ENCODE measurements around the gene DIAPH3. TPM values are rescaled to one million over a fixed set of nuclear protein-coding genes. Genes with fewer than 3 reads are reported as not detected.

Gene DIAPH3
- total RNA-seq, 2 donors from 2014 or later = 23.6 to 25.7 TPM

DNA sequence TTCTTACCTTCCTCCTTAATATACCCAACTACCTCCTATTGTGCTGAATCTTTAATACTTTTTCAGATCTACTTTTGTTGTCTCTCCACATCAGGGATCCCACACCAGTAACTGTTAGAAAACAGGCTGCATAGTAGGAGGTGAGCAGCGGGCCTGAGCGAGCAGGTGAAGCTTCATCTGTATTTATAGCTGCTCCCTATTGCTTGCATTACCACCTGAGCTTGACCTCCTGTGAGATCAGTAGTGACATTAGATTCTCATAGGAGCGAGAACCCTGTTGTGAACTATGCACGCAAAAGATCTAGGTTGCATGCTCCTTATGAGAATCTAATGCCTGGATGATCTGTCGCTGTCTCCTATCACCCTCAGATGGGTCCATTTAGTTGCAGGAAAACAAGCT, 279.8 kb downstream of the DIAPH3 start:
- DNase-seq = no peak
- Histone ChIP-seq H3K36me3 (ENCODE audit: control insufficient read depth, insufficient read depth, low read length) (peaks cover 52% of the 10 kb centered on the region), H3K4me1 (ENCODE audit: control insufficient read depth, insufficient read depth, low read length) (no peaks in the 10 kb centered on the region), H3K27me3 (ENCODE audit: control insufficient read depth, insufficient read depth, low read length, poor library complexity, severe bottlenecking) (no peaks in the 10 kb centered on the region), H3K27ac (ENCODE audit: low read depth, low read length) (no peak overlapping the region), H3K9ac (ENCODE audit: extremely low read depth, low read length, poor library complexity, severe bottlenecking) (no peak overlapping the region), H3K9me3 (ENCODE audit: control insufficient read depth, low read length) (no peaks in the 10 kb centered on the region), H3K4me3 (ENCODE audit: low read length) (no peak overlapping the region)
- H3K4me1 Mint-ChIP-seq = peaks cover 6% of the 10 kb centered on the region
- H3K9me3 Mint-ChIP-seq = no peaks in the 10 kb centered on the region
- WGBS, 2 experiments (ENCODE audit: insufficient coverage in 1 of 2, insufficient read length in 1 of 2) = 90 to 100% methylated on average over 5 of the region's 5 CpGs
- no peaks in the 10 kb centered on the region for H3K36me3 Mint-ChIP-seq (ENCODE audit: low read depth)
- H3K27ac Mint-ChIP-seq = no peak overlapping the region
- H3K27me3 Mint-ChIP-seq (ENCODE audit: insufficient read depth) = no peaks in the 10 kb centered on the region
- H3K4me3 Mint-ChIP-seq = no peak overlapping the region
- TF ChIP-seq, protein P1, sequence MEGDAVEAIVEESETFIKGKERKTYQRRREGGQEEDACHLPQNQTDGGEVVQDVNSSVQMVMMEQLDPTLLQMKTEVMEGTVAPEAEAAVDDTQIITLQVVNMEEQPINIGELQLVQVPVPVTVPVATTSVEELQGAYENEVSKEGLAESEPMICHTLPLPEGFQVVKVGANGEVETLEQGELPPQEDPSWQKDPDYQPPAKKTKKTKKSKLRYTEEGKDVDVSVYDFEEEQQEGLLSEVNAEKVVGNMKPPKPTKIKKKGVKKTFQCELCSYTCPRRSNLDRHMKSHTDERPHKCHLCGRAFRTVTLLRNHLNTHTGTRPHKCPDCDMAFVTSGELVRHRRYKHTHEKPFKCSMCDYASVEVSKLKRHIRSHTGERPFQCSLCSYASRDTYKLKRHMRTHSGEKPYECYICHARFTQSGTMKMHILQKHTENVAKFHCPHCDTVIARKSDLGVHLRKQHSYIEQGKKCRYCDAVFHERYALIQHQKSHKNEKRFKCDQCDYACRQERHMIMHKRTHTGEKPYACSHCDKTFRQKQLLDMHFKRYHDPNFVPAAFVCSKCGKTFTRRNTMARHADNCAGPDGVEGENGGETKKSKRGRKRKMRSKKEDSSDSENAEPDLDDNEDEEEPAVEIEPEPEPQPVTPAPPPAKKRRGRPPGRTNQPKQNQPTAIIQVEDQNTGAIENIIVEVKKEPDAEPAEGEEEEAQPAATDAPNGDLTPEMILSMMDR (conservative IDR thresholded peaks at IDR 0.05) = no peak

DNA sequence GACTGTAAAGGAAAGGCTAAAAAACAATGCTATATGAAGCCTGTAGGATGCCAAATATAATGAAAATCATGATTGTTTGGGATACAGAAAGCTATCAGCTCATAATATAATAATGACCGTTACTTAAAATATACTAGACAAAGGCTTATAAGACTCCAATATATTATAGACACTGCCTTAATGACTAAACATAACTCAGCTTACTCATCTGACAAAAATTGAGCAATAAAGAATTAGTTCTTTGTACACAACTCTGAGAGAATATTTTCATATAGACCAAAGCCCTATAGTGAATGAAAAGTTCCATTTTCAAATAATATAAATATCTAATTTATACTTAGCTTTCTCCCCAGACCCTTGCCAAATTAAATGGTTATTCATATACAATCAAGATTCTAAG, 283.3 kb downstream of the DIAPH3 start:
- WGBS, 2 experiments (ENCODE audit: insufficient coverage in 1 of 2, insufficient read length in 1 of 2) = 100% methylated on average over 1 of the region's 1 CpG; no CpG with 5 or more reads in 1 of the 2 experiments
- peaks cover 6% of the 10 kb centered on the region for H3K4me1 Mint-ChIP-seq
- DNase-seq = no peak
- no peaks in the 10 kb centered on the region for H3K4me1 ChIP-seq (ENCODE audit: control insufficient read depth, insufficient read depth, low read length)
- no peaks in the 10 kb centered on the region for H3K27me3 Mint-ChIP-seq (ENCODE audit: insufficient read depth)
- H3K4me3 ChIP-seq (ENCODE audit: low read length) = no peak overlapping the region
- no peak overlapping the region for H3K4me3 Mint-ChIP-seq
- H3K9me3 Mint-ChIP-seq = no peaks in the 10 kb centered on the region
- H3K9me3 ChIP-seq (ENCODE audit: control insufficient read depth, low read length) = no peaks in the 10 kb centered on the region
- peaks cover 57% of the 10 kb centered on the region for H3K36me3 ChIP-seq (ENCODE audit: control insufficient read depth, insufficient read depth, low read length)
- no peaks in the 10 kb centered on the region for H3K36me3 Mint-ChIP-seq (ENCODE audit: low read depth)
- H3K9ac ChIP-seq (ENCODE audit: extremely low read depth, low read length, poor library complexity, severe bottlenecking) = no peak overlapping the region
- H3K27ac ChIP-seq (ENCODE audit: low read depth, low read length) = no peak overlapping the region
- no peak overlapping the region for H3K27ac Mint-ChIP-seq
- no peaks in the 10 kb centered on the region for H3K27me3 ChIP-seq (ENCODE audit: control insufficient read depth, insufficient read depth, low read length, poor library complexity, severe bottlenecking)
- TF ChIP-seq, protein P1 (conservative IDR thresholded peaks at IDR 0.05) = no peak

DNA sequence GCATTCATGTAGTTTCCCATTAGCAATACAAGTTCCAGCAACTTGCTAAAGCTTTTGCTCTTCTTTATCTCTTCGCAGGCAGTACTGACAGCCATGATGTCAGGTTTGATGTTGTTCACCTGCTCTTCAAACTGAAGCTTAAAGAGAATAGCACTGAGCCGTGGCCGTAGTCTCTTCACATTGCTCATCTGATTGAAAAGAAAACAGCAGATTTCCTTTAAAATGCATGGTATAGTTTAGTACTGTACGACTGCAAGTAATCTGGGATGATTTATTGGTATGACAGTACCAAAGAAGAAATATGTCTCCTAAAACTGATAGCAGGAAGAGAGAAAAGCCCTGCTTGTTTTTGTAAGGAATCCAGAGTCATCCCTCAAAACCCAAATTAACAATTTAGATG, 284.4 kb downstream of the DIAPH3 start:
- H3K36me3 ChIP-seq (ENCODE audit: control insufficient read depth, insufficient read depth, low read length) = peaks cover 60% of the 10 kb centered on the region
- H3K27ac ChIP-seq (ENCODE audit: low read depth, low read length) = no peak overlapping the region
- Mint-ChIP-seq H3K9me3 (no peaks in the 10 kb centered on the region), H3K36me3 (ENCODE audit: low read depth) (no peaks in the 10 kb centered on the region), H3K27ac (no peak overlapping the region), H3K27me3 (ENCODE audit: insufficient read depth) (no peaks in the 10 kb centered on the region), H3K4me3 (no peak overlapping the region), H3K4me1 (peaks cover 6% of the 10 kb centered on the region)
- H3K9me3 ChIP-seq (ENCODE audit: control insufficient read depth, low read length) = no peaks in the 10 kb centered on the region
- no peak overlapping the region for H3K9ac ChIP-seq (ENCODE audit: extremely low read depth, low read length, poor library complexity, severe bottlenecking)
- WGBS, 2 experiments (ENCODE audit: insufficient coverage in 1 of 2, insufficient read length in 1 of 2) = 90 to 96% methylated on average over 4 of the region's 4 CpGs
- no peaks in the 10 kb centered on the region for H3K27me3 ChIP-seq (ENCODE audit: control insufficient read depth, insufficient read depth, low read length, poor library complexity, severe bottlenecking)
- no peaks in the 10 kb centered on the region for H3K4me1 ChIP-seq (ENCODE audit: control insufficient read depth, insufficient read depth, low read length)
- no peak overlapping the region for H3K4me3 ChIP-seq (ENCODE audit: low read length)
- TF ChIP-seq, protein P1 (conservative IDR thresholded peaks at IDR 0.05) = no peak
- DNase-seq = no peak

Data from endodermal cell (in vitro differentiated cells).